Endothelial cell of umbilical vein (primary cell): ENCODE results near the gene IGLON5.

Experiments used
- CTCF ChIP-seq, 2 donors: IDR thresholded peaks; 1 replicate in 1 of 2; 2 replicates in 1 of 2; pipeline ENCODE4 v1.5.1; 2011; ENCODE audit warnings: low read length in 2 of 2, mild to moderate bottlenecking in 2 of 2, moderate library complexity in 2 of 2, control low read depth in 1 of 2, inconsistent platforms in 1 of 2, low read depth in 1 of 2; ENCODE audit not compliant: insufficient read depth in 1 of 2; ENCODE audit errors: extremely low read depth in 1 of 2
- EZH2 ChIP-seq: IDR thresholded peaks from 2 replicates; pipeline ENCODE4 v1.6.1; 2012; ENCODE audit warnings: borderline replicate concordance, low read depth, mild to moderate bottlenecking, moderate library complexity, low read length, inconsistent platforms; ENCODE audit not compliant: severe bottlenecking
- FOS ChIP-seq: IDR thresholded peaks from 2 replicates; pipeline ENCODE4 v1.6.1; 2011; ENCODE audit warnings: mild to moderate bottlenecking, low read length, moderate library complexity, borderline replicate concordance; ENCODE audit not compliant: insufficient read depth
- MYC ChIP-seq: IDR thresholded peaks from one replicate; pipeline ENCODE4 v1.6.1; 2011; ENCODE audit warnings: mild to moderate bottlenecking, low read depth, low read length
- POLR2A ChIP-seq: IDR thresholded peaks from 2 replicates; pipeline ENCODE4 v1.6.1; 2012; ENCODE audit warnings: low read depth, mild to moderate bottlenecking, control low read depth, low read length
- POLR2AphosphoS5 ChIP-seq: IDR thresholded peaks from 2 replicates; pipeline ENCODE4 v1.6.1; 2012; ENCODE audit warnings: low read depth, mild to moderate bottlenecking, control low read depth, low read length, moderate library complexity; ENCODE audit not compliant: insufficient read depth

- TF ChIP-seq CTCF (IDR thresholded peaks at IDR 0.05; ENCODE audit: extremely low read depth in 1 of 2, insufficient read depth in 1 of 2, low read depth in 1 of 2, low read length in 2 of 2) (no peak), EZH2 (no peak), POLR2A (no peak), POLR2AphosphoS5 (no peak), MYC (no peak), FOS (no peak)
Measured at GRCh38 chr19:51277112-51277511, 34.3 kb upstream of the IGLON5 start.
